Measurements from ENCODE around the gene XYLT1.

Gene XYLT1

DNA sequence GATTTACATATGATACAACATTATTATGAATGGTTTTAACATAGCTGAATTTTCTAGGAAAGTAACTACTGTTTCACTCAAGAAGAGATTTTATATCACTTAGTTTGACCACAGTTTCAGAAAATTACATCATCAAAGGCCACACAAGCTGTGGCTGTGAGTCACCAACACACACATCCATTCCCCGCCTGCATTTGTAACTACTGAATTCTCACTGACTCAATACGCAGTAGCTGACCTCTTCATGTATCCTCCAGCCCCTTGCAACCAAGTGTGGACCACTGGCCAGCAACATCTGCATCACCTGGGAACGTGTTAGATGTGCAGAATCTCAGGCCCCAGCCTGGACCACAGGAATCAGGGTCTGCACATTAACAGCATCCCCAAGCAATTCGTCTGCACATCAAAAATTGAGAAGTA, 197.6 kb downstream of the XYLT1 start:
- no peak for FAIRE-seq

DNA sequence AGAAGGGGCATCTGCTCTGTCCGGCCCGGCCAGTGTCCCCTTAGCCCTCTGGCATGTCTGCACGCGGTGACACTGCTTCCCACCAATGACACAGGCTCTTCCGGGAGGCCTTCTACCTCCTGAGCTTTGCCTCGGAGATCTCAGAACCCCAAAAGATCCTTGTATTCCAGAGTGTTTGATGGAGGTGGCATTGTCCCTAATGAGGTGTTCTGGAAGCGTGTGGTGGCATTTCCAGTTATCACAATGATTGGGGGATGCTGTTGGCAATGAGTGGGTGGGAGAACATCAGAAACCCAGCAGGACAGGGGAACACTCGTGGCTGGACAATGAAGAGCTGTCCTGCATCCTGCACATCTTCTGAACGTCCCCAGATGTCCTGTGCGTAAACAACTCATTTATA, 198.0 kb downstream of the XYLT1 start:
- no peak for FAIRE-seq

DNA sequence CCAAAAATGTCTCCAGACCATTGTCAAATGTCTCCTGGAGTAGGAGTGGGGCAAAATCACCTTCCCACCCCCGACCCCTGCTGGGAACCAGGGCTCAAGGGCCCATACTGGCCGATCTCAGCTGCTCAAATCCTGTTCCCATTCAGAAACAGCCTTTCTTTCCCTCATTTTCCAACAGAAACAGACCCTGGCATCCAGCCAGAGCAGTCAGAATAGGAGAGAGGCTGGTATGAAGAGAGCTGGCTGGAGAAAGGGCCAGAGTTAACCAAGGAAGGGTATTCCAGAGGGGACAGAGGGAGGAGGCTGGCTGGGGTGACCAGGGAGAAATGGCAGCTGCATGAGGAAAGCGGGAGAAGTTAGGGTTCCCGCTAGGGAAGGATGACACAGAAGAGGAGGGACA, 199.1 kb downstream of the XYLT1 start:
- no peak for FAIRE-seq

- FAIRE-seq: no peak
Observed at GRCh38 chr16:17270683-17271109, 200.1 kb downstream of the XYLT1 start.

DNA sequence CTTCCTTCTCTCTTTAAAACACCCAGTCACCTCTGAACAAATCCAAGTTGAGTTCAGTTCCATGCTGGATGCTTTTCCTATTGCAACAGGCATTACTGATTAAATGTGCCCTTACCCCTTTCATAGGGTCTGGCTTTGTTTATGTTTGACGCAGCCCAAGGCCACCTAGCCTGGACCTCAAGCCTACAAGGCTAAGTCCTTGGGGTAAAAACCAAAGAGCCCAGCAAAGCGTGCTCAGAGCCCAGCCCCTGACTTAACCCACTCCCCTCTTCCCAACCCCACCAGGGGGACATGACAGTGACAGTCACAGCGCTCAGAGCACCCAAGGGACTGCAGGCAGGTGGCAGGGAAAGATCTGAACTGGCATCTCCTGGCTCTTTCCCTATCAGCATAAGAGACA, 200.6 kb downstream of the XYLT1 start:
- FAIRE-seq: no peak

- FAIRE-seq: no peak
Observed at GRCh38 chr16:17269439-17269838, 201.3 kb downstream of the XYLT1 start.

GRCh38 chr16:17266608-17267313, 204.0 kb downstream of the XYLT1 start:
- no peak for FAIRE-seq

DNA sequence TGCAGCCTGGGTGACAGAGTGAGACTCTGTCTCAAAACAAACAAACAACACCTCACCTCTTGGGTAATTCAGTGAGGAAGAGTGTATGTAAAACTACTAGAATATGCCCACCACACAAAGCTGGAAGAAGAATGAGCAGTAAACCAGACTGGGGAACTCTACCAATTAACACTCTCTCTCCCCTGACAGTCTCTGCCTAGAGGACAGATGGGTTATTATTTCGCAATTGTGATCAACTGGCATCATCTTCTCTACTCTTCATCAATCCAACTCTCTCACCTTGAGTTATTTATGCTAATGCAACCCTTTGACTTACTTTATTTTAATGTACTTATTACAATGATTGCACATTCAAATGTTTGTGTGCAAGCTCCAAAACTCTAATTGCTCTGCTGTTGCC, 205.6 kb downstream of the XYLT1 start:
- no peak for FAIRE-seq

DNA sequence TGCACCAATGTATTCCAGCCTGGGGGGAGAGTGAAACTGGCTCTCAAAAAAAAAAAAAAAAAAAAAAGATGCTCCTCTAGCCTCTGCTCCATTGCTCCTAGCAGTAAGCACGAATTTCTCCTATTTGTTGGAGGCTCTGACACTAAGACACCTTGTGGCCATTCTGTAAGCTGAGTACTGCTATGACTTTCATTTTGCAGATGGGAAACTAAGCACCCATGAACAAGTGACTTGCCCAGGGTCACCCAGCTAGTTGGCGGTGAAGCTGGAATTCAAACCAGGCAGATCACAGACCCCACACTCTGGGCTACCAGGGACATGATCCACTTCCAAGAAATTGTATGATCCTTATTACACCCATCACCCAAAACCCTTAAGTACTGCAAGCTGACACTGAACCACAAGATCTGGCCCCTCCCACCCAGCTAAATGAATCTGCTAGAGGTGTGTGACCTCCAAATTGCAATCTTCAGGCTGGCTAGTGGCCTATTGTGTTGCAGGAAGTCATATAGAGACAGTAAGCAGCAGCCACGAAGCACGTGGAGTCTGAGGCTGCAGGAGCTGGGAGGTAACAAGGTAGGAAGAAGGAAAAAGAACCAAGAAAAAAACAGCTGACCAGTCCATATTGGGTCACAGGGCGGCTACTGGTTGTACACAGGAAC, 209.4 kb downstream of the XYLT1 start:
- FAIRE-seq: no peak

DNA sequence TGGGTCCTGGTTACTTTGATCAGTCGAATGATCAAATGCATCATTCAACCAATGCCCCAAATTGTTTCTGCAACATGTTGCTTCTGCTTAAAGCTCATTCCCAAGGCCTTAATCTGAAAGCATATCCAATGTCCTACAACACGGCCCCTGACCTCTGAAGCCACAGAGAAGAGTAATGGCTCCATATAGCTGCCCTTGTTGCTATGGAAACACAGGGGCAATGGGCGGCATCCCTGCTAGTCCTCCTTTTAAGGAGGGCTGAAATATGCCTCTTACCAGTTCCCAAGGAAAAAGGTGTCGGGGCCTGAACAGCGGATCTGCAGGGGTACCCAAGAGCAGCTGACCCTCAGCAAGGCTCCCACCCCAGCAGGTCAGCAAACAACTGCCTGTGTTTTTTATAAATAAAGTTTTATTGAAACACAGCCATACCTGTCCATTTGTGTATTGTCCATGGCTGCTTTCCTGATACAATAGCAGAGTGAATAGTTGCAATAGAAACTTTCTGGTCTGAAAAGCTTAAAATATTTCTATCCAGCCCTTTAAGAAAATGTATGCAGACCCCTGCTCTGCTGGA, 210.4 kb downstream of the XYLT1 start:
- FAIRE-seq: no peak

- FAIRE-seq: no peak
Observed at GRCh38 chr16:17259751-17260270, 210.9 kb downstream of the XYLT1 start.

GRCh38 chr16:17258848-17259713, 211.7 kb downstream of the XYLT1 start:
- no peak for FAIRE-seq

- FAIRE-seq: no peak
Observed at GRCh38 chr16:17258077-17258599, 212.6 kb downstream of the XYLT1 start.

GRCh38 chr16:17257426-17258023, 213.2 kb downstream of the XYLT1 start:
- FAIRE-seq: no peak

- FAIRE-seq: no peak
Observed at GRCh38 chr16:17252701-17253100, 218.1 kb downstream of the XYLT1 start.

GRCh38 chr16:17252064-17252463, 218.7 kb downstream of the XYLT1 start:
- no peak for FAIRE-seq

GRCh38 chr16:17251496-17251895, 219.3 kb downstream of the XYLT1 start:
- FAIRE-seq: no peak

GRCh38 chr16:17246974-17247732, 223.6 kb downstream of the XYLT1 start:
- no peak for FAIRE-seq

DNA sequence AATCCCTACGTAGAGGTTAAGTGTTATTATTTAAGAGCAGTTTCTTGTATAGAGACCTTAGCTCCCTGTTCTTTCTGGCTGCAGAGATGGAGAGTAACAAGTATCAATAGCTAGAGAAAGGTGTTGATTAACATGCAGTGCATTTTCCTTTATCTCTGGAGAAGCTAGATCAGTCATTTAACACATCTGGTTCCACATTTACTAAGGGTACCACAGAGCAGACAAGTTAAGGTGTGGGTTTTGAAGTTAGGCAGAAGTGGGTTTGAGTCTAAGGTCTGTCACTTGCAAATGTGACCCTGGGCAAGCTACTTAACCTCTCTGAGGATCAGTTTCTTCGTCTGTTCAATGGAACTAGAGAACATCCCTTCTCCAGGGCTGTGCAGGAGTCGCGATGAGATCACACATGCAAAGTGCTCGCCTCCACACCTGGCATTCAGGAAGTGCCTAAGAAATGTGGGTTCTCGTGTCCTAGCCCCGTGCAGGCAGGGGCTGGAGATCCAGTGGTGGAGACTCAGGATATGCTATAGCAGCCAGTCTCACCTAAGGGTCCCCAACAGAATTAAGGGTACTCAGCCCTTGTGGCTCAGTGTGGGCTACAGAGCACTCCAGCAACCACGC, 224.4 kb downstream of the XYLT1 start:
- FAIRE-seq: no peak

GRCh38 chr16:17245776-17246175, 225.0 kb downstream of the XYLT1 start:
- no peak for FAIRE-seq
